Measurements from ENCODE around the gene ADAT1.

The ADAT1 gene

DNA sequence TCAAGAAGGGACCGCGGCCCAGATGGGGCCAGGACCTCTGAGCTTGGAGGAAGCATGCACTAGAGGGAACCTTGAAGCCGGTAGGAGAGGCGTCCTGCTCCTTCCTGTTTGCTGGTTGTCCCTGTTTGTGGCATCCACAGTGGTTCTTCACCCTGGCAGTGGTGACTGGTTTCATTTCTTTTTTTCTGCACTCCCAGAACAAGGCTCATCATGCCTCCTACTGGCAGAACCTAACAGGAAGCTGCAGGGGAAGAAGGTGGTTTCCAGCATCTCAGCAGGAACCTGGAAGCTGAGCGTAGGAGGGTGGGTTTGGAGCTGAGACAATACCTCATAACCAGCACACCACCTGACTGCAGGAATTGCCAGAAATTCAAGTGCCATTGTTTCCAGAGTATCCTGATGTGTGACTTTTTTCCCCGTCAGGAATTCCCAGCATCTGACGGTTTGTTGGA lies 72.8 kb downstream of the ADAT1 start:
- Mint-ChIP-seq H3K9me3 (no peaks in the 10 kb centered on the region), H3K27me3 (ENCODE audit: low read depth, poor library complexity) (no peaks in the 10 kb centered on the region), H3K36me3 (ENCODE audit: low read depth) (peaks cover 1% of the 10 kb centered on the region), H3K4me3 (no peak overlapping the region), H3K4me1 (peaks cover 14% of the 10 kb centered on the region), H3K27ac (no peak overlapping the region)
- TF ChIP-seq CTCF (IDR thresholded peaks at IDR 0.05), result no peak
- no peak for DNase-seq
